Erythroblast (primary cell): ENCODE results near the gene HASPIN.
A peak's percentile ranks its signal among the peaks of the same experiment; 100 is the strongest.

Source experiments
- DNase-seq, 2 experiments: peaks; one replicate each; lab custom pipeline; 2025; lab: John Stamatoyannopoulos, UW
- GATA1 ChIP-seq: IDR thresholded peaks from 2 replicates; pipeline ENCODE4 v1.6.1; 2011; ENCODE audit warnings: low read depth, mild to moderate bottlenecking, control low read depth, low read length, moderate library complexity
- POLR2A ChIP-seq: IDR thresholded peaks from 2 replicates; pipeline ENCODE4 v1.6.1; 2011; ENCODE audit warnings: mild to moderate bottlenecking, low read length

The HASPIN gene

DNA sequence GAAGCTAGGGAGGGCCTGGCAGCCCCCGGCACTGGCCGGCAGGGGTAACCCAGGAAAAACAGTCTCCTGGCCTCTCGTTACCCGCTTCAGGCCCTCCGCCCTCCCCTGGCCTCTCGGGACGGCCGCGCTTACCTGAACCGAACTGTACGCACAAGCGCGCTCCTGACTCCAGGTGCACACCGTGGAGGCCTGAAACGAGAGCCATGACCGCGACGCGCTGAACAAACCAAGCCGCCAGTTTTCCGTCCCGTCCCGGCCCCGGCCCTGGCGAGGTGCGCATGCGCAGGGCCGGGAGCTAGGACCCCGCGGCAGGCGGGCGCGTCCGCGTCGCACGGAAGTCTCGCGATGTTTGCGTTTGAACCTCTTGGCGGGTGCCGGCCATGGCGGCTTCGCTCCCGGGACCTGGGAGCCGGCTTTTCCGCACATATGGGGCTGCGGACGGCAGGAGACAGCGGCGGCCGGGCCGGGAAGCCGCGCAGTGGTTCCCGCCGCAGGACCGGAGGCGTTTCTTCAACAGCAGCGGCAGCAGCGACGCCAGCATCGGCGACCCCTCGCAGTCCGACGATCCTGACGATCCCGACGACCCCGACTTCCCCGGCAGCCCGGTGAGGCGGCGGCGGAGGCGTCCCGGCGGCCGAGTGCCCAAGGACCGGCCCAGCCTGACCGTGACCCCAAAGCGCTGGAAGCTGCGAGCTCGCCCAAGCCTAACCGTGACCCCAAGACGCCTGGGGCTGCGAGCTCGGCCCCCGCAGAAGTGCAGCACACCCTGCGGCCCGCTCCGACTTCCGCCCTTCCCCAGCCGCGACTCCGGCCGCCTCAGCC is at the start of gene HASPIN:
HASPIN (plus strand) TSS at position 348 of the 822 bp plus-strand sequence; CDS start at position 381, 33 bp downstream.
- peak; percentile 94 to 98 for DNase-seq
- peak; percentile 82 for TF ChIP-seq POLR2A
- TF ChIP-seq GATA1 = no peak

GRCh38 chr17:3675886-3676285 is 47.8 kb upstream of the HASPIN start:
- no peak for DNase-seq
- TF ChIP-seq GATA1 = no peak
- no peak for TF ChIP-seq POLR2A

DNA sequence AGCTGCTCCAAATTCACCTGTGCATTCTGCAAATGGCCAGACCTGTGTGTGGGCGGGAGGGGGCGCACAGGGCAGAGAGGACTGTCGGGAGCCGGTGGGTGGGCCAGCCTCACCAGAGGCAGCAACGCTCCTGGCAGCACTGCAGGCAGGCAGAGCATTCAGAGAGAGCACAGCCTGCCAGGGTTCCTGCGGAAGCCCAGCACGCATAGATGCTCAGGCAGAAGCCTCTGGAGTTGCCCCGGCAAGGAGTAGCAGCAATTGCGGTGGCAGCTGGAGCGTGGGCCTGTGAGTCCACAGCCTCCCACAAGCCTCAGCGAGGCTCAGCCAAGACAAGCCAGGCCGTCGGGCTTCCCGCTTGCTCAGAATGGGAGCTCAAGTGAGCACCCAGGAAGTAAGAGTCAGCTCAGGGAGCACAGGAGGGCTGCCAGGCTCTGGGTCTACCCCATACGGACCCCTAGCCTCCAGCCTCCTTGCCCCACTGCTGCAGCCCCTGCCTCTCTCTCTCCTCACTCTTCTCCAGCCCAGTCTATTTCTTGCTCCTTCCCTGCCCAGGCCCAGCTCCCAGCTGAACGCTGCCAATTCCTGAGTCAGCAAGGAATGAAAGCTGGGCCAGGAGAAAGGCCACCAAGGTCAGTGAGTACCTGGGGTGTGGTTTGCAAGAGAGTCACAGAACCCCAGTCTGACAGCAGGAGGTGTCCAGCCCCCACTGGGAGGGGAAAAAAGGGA is 45.4 kb upstream of the HASPIN start:
- TF ChIP-seq GATA1 (no peak), POLR2A (no peak)
- DNase-seq = no peak

GRCh38 chr17:3678821-3679530 is 44.7 kb upstream of the HASPIN start:
- TF ChIP-seq POLR2A (no peak), GATA1 (no peak)
- DNase-seq = no peak

GRCh38 chr17:3679531-3680126 is 44.1 kb upstream of the HASPIN start:
- no peak for DNase-seq
- TF ChIP-seq GATA1 (no peak), POLR2A (no peak)

- DNase-seq = no peak
- TF ChIP-seq GATA1 = no peak
- TF ChIP-seq POLR2A = no peak
Measured at GRCh38 chr17:3681057-3681456, 42.6 kb upstream of the HASPIN start.

DNA sequence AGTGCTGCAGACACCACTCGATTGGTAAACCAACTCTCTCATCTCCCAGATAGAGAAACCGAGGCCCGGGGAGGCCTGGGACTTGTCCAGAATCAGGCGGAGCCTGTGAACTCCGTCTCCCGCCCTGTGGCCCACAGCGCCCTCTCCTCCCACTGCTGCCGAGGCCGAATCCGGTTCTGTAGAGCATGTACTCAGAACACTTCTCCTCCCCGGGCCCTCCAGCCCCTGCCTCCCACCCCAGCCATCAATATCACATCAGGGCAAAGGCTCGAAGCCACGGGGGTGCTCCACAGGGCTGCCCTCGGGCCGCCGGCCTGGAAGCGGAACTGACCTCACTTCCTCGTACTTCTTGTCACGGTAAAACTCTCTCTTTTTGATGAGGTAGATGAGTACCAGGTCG is 42.1 kb upstream of the HASPIN start:
- TF ChIP-seq POLR2A (no peak), GATA1 (no peak)
- DNase-seq = no peak

- no peak for DNase-seq
- TF ChIP-seq POLR2A = no peak
- no peak for TF ChIP-seq GATA1
Measured at GRCh38 chr17:3682033-3682432, 41.7 kb upstream of the HASPIN start.

- DNase-seq = peak; percentile 33 to 62
- no peak for TF ChIP-seq POLR2A
- TF ChIP-seq GATA1 = no peak
Measured at GRCh38 chr17:3683054-3683511, 40.6 kb upstream of the HASPIN start.

DNA sequence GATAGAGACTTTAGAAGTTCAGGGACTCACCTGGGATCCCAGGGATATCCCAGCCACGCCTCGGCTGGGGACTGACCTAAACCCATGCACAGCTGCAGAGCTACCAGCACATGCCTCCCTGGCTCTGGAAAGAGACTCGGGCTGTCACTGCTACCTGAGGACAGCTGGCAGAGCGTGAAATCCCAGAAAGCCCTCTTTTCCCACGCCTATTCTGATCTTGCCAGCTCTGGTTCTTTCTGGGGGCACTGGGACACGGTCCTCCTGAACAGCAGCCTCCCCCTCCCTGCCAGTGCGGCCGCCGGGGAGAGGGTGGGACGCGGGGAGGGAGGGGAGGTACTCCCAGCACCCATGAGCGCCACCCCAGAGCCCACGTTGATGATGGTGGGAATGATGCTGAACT is 38.5 kb upstream of the HASPIN start:
- no peak for DNase-seq
- TF ChIP-seq GATA1 (no peak), POLR2A (no peak)

DNA sequence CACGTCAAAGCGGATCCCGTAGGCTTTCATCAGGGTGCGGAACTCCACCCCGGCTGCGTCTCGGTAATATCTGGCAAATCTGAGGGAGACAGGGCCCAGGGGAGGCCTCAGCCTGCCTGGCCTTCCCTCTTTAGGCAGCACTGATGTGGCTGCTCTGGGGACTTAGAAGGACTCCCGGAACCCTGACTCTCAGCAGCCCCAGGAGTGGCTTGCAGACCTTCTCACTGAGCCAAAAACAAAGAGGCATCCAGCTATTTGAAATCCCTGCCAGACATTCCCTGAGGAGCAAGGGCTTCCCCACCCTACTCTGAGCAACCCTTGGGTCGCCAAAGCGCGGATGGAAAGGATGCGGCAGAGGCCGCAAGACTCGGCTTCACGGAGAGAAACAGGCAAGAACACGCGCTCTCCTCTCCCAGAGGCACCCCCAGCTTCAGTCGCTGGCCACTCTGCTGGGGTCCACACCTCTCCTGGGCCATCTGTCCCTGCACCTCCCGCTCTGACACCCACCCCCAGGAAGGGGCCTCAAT is 35.6 kb upstream of the HASPIN start:
- DNase-seq = no peak
- no peak for TF ChIP-seq POLR2A
- no peak for TF ChIP-seq GATA1

DNA sequence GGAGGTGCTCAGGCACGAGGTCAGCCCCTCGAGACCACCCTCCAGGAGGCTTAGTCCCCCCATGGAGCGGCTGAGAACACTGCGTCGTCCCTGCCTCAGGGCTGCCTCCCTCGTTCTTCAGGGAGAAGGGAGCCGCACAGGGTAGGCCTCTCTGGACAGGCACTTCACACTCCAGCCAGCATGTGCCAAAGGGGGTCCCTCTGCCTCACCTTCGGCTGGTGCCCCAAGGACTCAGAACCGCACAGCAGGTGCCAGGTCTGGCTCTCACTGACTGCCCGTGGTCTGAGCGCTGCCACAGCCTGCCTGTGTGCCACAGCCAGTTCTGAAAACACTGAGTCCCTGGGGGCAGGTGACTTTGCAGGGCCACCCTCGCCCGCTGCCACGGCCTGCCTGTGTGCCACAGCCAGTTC is 34.8 kb upstream of the HASPIN start:
- DNase-seq = no peak
- TF ChIP-seq POLR2A (no peak), GATA1 (no peak)
